Smooth muscle cell (in vitro differentiated cells): ENCODE results near the gene NOL11. TPM values are rescaled to one million over a fixed set of nuclear protein-coding genes. Genes with fewer than 3 reads are reported as not detected.
A peak's percentile ranks its signal among the peaks of the same experiment; 100 is the strongest.

Source experiments
- DNase-seq: peaks from one replicate; lab custom pipeline; 2025; ENCODE audit not compliant: unreplicated experiment; lab: John Stamatoyannopoulos, UW
- H2AFZ ChIP-seq: fragments of 200-600 bp; sonication (generic); 2 replicates; pipeline ENCODE4 v1.6.0; 2016; ENCODE audit warnings: antibody characterized with exemption, low read depth, mild to moderate bottlenecking
- H3F3A ChIP-seq: fragments of 200-600 bp; sonication (generic); 2 replicates; pipeline ENCODE4 v1.6.0; 2017; ENCODE audit warnings: antibody characterized with exemption, low read depth
- H3K27ac ChIP-seq: fragments of 200-600 bp; sonication (generic); 2 replicates; pipeline ENCODE4 v1.5.1; 2016; ENCODE audit warnings: low read depth, mild to moderate bottlenecking
- H3K27me3 ChIP-seq: fragments of 200-600 bp; sonication (generic); 2 replicates; pipeline ENCODE4 v1.6.1; 2016; ENCODE audit warnings: low read depth, mild to moderate bottlenecking
- H3K36me3 ChIP-seq: fragments of 200-600 bp; sonication (generic); 2 replicates; pipeline ENCODE4 v1.5.1; 2016; ENCODE audit warnings: low read depth
- H3K4me1 ChIP-seq: fragments of 200-600 bp; sonication (generic); 2 replicates; pipeline ENCODE4 v1.5.1; 2016; ENCODE audit warnings: low read depth
- H3K4me2 ChIP-seq: fragments of 200-600 bp; sonication (generic); 2 replicates; pipeline ENCODE4 v1.6.0; 2016; ENCODE audit warnings: mild to moderate bottlenecking
- H3K4me3 ChIP-seq: fragments of 200-600 bp; sonication (generic); 2 replicates; pipeline ENCODE4 v1.5.1; 2016; ENCODE audit warnings: mild to moderate bottlenecking
- H3K79me2 ChIP-seq: fragments of 200-600 bp; sonication (generic); 2 replicates; pipeline ENCODE4 v1.6.0; 2016; ENCODE audit warnings: low read depth, mild to moderate bottlenecking
- H3K9ac ChIP-seq: fragments of 200-600 bp; sonication (generic); 2 replicates; pipeline ENCODE4 v1.6.0; 2016; ENCODE audit warnings: low read depth
- H3K9me3 ChIP-seq: fragments of 200-600 bp; sonication (generic); replicated peaks from 2 replicates; pipeline ENCODE4 v1.5.1; 2016; ENCODE audit warnings: low read depth
- H4K20me1 ChIP-seq: fragments of 200-600 bp; sonication (generic); 2 replicates; pipeline ENCODE4 v1.6.0; 2016; ENCODE audit warnings: low read depth
- WGBS: methylation state at CpG from one replicate; pipeline ENCODE4 v1.1.7; 2016; ENCODE audit warnings: low lambda C conversion rate; 5-methylcytosine and 5-hydroxymethylcytosine counted together
- polyA plus RNA-seq: library from polyadenylated mRNA; unstranded; fragments of >200 nt; fragmentation: Nextera tagmentation; extraction: Ambion mirVana; gene quantifications from 2 replicates; pipeline ENCODE4 v1.2.1, GENCODE V29; 2016
- total RNA-seq: library from RNA; depleted of rRNA; stranded (reverse); fragments of >200 nt; gene quantifications from 2 replicates; pipeline ENCODE4 v1.2.3, GENCODE V29; 2014
- TF ChIP-seq, protein P1 (sequence below): fragments of 200-600 bp; sonication (generic); IDR thresholded peaks from 2 replicates; pipeline ENCODE4 v1.5.1; 2017; ENCODE audit warnings: borderline replicate concordance, mild to moderate bottlenecking, antibody characterized with exemption; ENCODE audit not compliant: insufficient read depth, poor library complexity, severe bottlenecking

The NOL11 gene
- total and polyA plus RNA-seq, 2 experiments from 2014 or later: 20.7 to 50.1 TPM

DNA sequence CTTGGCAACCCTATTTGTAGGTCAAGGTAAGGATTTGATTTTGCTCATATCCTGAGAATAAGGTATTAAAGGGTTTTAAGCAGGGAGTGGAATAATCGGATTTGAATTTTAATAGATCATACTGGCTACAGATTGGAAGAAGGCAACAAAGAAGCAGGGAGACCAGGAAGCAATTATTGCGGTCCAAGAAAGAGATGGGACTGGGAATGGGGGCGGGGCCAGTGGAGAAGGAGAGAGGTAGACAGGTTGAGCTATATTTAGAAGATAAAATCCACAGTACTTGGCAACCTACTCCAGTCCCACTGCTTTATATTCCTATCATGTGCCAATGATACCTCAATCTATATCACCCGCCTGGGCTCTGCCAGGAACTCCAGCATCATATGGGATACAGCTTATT, 5.8 kb upstream of the NOL11 start:
- no peaks in the 10 kb centered on the region for H3K36me3 ChIP-seq
- H3F3A ChIP-seq: no peaks in the 10 kb centered on the region
- no peaks in the 10 kb centered on the region for H4K20me1 ChIP-seq
- TF ChIP-seq, protein P1, sequence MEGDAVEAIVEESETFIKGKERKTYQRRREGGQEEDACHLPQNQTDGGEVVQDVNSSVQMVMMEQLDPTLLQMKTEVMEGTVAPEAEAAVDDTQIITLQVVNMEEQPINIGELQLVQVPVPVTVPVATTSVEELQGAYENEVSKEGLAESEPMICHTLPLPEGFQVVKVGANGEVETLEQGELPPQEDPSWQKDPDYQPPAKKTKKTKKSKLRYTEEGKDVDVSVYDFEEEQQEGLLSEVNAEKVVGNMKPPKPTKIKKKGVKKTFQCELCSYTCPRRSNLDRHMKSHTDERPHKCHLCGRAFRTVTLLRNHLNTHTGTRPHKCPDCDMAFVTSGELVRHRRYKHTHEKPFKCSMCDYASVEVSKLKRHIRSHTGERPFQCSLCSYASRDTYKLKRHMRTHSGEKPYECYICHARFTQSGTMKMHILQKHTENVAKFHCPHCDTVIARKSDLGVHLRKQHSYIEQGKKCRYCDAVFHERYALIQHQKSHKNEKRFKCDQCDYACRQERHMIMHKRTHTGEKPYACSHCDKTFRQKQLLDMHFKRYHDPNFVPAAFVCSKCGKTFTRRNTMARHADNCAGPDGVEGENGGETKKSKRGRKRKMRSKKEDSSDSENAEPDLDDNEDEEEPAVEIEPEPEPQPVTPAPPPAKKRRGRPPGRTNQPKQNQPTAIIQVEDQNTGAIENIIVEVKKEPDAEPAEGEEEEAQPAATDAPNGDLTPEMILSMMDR: no peak
- no peak overlapping the region for H3K4me3 ChIP-seq
- peaks cover 2% of the 10 kb centered on the region for H3K4me1 ChIP-seq
- no peaks in the 10 kb centered on the region for H3K27me3 ChIP-seq
- WGBS: 70% methylated on average over 4 of the region's 4 CpGs
- H3K79me2 ChIP-seq: no peaks in the 10 kb centered on the region
- H3K27ac ChIP-seq: no peak overlapping the region
- no peak for DNase-seq
- no peaks in the 10 kb centered on the region for H3K9me3 ChIP-seq
- no peak overlapping the region for H2AFZ ChIP-seq
- H3K9ac ChIP-seq: no peak overlapping the region
- no peak overlapping the region for H3K4me2 ChIP-seq

DNA sequence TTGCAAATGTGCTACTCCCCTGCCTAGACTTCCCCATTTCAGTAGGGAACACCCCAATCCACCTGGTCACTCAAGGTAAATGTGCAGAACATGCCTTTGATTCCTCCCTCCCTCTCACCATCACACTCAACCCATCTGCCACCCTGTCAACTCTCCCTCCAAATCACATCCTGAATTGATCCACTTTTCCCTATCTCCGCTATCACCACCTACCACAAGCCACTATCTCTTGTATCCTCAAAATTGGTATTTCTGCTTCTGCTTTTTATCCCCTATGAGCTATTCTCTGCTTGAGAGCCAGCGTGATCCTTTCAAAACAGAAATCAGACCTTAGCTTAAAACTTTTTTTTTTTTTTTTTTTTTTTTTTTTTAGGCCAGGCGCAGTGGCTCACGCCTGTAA, 5.4 kb upstream of the NOL11 start:
- WGBS: 95% methylated on average over 4 of the region's 4 CpGs
- no peak overlapping the region for H3K4me3 ChIP-seq
- no peaks in the 10 kb centered on the region for H3K9me3 ChIP-seq
- H3F3A ChIP-seq: no peaks in the 10 kb centered on the region
- H3K4me1 ChIP-seq: peaks cover 6% of the 10 kb centered on the region
- no peak overlapping the region for H3K9ac ChIP-seq
- H3K36me3 ChIP-seq: no peaks in the 10 kb centered on the region
- DNase-seq: no peak
- H3K27me3 ChIP-seq: no peaks in the 10 kb centered on the region
- TF ChIP-seq, protein P1: no peak
- H3K27ac ChIP-seq: no peak overlapping the region
- no peaks in the 10 kb centered on the region for H4K20me1 ChIP-seq
- H3K4me2 ChIP-seq: no peak overlapping the region
- no peak overlapping the region for H2AFZ ChIP-seq
- no peaks in the 10 kb centered on the region for H3K79me2 ChIP-seq

DNA sequence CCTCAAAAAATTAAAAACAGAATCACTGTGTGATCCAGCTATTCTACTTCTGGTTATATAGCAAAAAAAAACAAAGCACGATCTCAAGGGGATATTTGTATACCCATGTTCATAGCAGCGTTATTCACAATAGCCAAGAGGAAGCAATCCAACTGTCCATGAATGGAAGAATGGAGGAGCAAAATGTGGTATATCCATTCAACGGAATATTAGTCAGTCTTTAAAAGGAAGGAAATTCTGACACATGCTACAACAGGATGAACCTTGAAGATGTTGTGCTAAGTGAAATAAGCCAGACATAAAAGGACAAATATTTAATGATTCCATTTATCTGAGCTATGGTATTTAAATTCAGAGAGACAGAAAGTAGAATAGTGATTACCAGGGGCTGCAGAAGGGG, 4.6 kb upstream of the NOL11 start:
- Histone ChIP-seq H3K9me3 (no peaks in the 10 kb centered on the region), H2AFZ (no peak overlapping the region), H3K27me3 (no peaks in the 10 kb centered on the region), H3K4me2 (no peak overlapping the region), H3K9ac (no peak overlapping the region), H3K4me3 (no peak overlapping the region), H3F3A (no peaks in the 10 kb centered on the region), H3K27ac (no peak overlapping the region), H4K20me1 (no peaks in the 10 kb centered on the region), H3K79me2 (no peaks in the 10 kb centered on the region), H3K4me1 (peaks cover 6% of the 10 kb centered on the region), H3K36me3 (no peaks in the 10 kb centered on the region)
- TF ChIP-seq, protein P1: no peak
- no peak for DNase-seq
- WGBS: 98% methylated on average over 3 of the region's 3 CpGs

DNA sequence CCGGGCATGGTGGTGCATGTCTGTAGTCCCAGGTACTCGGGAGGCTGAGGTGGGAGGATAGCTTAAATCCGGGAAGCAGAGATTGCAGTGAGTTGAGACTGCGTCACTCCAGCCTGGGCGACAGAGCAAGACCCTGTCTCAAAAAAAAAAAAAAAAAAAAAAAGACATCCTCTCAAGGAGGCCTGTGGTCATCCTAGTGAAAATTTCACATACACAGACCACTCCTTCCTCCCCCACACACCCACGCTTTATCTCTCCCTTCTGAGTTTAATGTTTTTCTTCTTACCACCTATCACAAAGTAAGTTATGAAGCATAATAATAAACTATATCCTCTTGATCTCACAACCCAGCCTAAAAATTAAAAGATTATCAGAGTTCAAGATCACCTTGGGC, 1.3 kb upstream of the NOL11 start:
- no peak overlapping the region for H2AFZ ChIP-seq
- H3K9ac ChIP-seq: no peak overlapping the region
- H4K20me1 ChIP-seq: no peaks in the 10 kb centered on the region
- TF ChIP-seq, protein P1: no peak
- H3F3A ChIP-seq: no peaks in the 10 kb centered on the region
- no peak for DNase-seq
- peaks cover 2% of the 10 kb centered on the region for H3K36me3 ChIP-seq
- H3K4me1 ChIP-seq: peaks cover 18% of the 10 kb centered on the region
- WGBS: 92% methylated on average over 6 of the region's 6 CpGs
- no peaks in the 10 kb centered on the region for H3K27me3 ChIP-seq
- no peak overlapping the region for H3K27ac ChIP-seq
- H3K79me2 ChIP-seq: peaks cover 17% of the 10 kb centered on the region
- H3K9me3 ChIP-seq: no peaks in the 10 kb centered on the region
- H3K4me3 ChIP-seq: no peak overlapping the region
- H3K4me2 ChIP-seq: peak overlapping the region; percentile 89
